NCI-H82 (cell line): Measurements from ENCODE around the gene SNRNP40.
A peak's percentile ranks its signal among the peaks of the same experiment; 100 is the strongest.
"Not testable (repeated sequence)": the region's sequence is repeated elsewhere in the genome, so short reads cannot be mapped to it uniquely, and the experiment has no call there.

Experiments used
- DNase-seq: peaks from one replicate; lab custom pipeline; 2025; lab: John Stamatoyannopoulos, UW

SNRNP40 gene

GRCh38 chr1:31282426-31282825 lies 14.2 kb downstream of the SNRNP40 start:
- not testable (repeated sequence) for DNase-seq

- DNase-seq: no peak
Observed at GRCh38 chr1:31273619-31274018, 23.0 kb downstream of the SNRNP40 start.

GRCh38 chr1:31272369-31272768 lies 24.2 kb downstream of the SNRNP40 start:
- peak; percentile 44 for DNase-seq

GRCh38 chr1:31266547-31266946 lies 30.0 kb downstream of the SNRNP40 start:
- no peak for DNase-seq

- DNase-seq: no peak
Observed at GRCh38 chr1:31264790-31265386, 31.7 kb downstream of the SNRNP40 start.

- DNase-seq: no peak
Observed at GRCh38 chr1:31263408-31263807, 33.2 kb downstream of the SNRNP40 start.

- DNase-seq: not testable (repeated sequence)
Observed at GRCh38 chr1:31262393-31262792, 34.2 kb downstream of the SNRNP40 start.

GRCh38 chr1:31261916-31262315 lies 34.7 kb downstream of the SNRNP40 start:
- DNase-seq: no peak

- DNase-seq: no peak
Observed at GRCh38 chr1:31259746-31260145, 36.8 kb downstream of the SNRNP40 start.

GRCh38 chr1:31258581-31258980 lies 38.0 kb downstream of the SNRNP40 start:
- no peak for DNase-seq

GRCh38 chr1:31257213-31257612 lies 39.4 kb downstream of the SNRNP40 start:
- no peak for DNase-seq

GRCh38 chr1:31249854-31250253 lies 46.7 kb downstream of the SNRNP40 start:
- DNase-seq: no peak

GRCh38 chr1:31248276-31248675 lies 48.3 kb downstream of the SNRNP40 start:
- peak; percentile 16 for DNase-seq

GRCh38 chr1:31244326-31244725 lies 52.3 kb downstream of the SNRNP40 start:
- DNase-seq: no peak

GRCh38 chr1:31243501-31244286 lies 52.9 kb downstream of the SNRNP40 start:
- no peak for DNase-seq

GRCh38 chr1:31241321-31241720 lies 55.3 kb downstream of the SNRNP40 start:
- DNase-seq: no peak

- peak; percentile 75 for DNase-seq
Observed at GRCh38 chr1:31239653-31240241, 56.8 kb downstream of the SNRNP40 start, which contains the start of gene NKAIN1. TSS of gene NKAIN1 (minus strand) at chr1:31239887. CDS start at chr1:31239547, 340 bp downstream.

- DNase-seq: peak; percentile 61
Observed at GRCh38 chr1:31238986-31239613, 57.5 kb downstream of the SNRNP40 start.

- no peak for DNase-seq
Observed at GRCh38 chr1:31238612-31238985, 58.0 kb downstream of the SNRNP40 start.

- DNase-seq: no peak
Observed at GRCh38 chr1:31234870-31235269, 61.7 kb downstream of the SNRNP40 start.

- DNase-seq: no peak
Observed at GRCh38 chr1:31234123-31234708, 62.4 kb downstream of the SNRNP40 start.

GRCh38 chr1:31232689-31233088 lies 63.9 kb downstream of the SNRNP40 start:
- no peak for DNase-seq
